Measurements from ENCODE around the gene CBX2.

CBX2 gene

GRCh38 chr17:79730769-79731483, 47.0 kb upstream of the CBX2 start, which contains the start of gene ENPP7:
TSS of gene ENPP7 (plus strand) at chr17:79730943. CDS start at chr17:79731140, 197 bp downstream.
- Histone ChIP-seq H3K27me3 (no peaks in the 10 kb centered on the region), H3K4me3 (ENCODE audit: low read depth in 1 of 2, low read length in 1 of 2) (no peak within 1 kb of the TSS), H3K36me3 (no peaks in the 10 kb centered on the region), H3K27ac (no peak within 1 kb of the TSS), H3K9me3 (no peaks in the 10 kb centered on the region), H3K4me1 (ENCODE audit: control insufficient read depth in 1 of 2, insufficient read depth in 1 of 2, low read depth in 1 of 2, low read length in 1 of 2) (peaks cover 2 to 13% of the 10 kb centered on the region in 2 experiments)
- no peak for TF ChIP-seq CTCF (IDR thresholded peaks at IDR 0.05)

GRCh38 chr17:79732254-79732653, 45.7 kb upstream of the CBX2 start:
- H3K4me3 ChIP-seq (ENCODE audit: low read depth in 1 of 2, low read length in 1 of 2) = no peak overlapping the region
- no peaks in the 10 kb centered on the region for H3K27me3 ChIP-seq

GRCh38 chr17:79732804-79733691, 44.9 kb upstream of the CBX2 start:
- Histone ChIP-seq H3K27ac (no peak overlapping the region), H3K27me3 (peaks cover 4% of the 10 kb centered on the region), H3K4me3 (ENCODE audit: low read depth in 1 of 2, low read length in 1 of 2) (no peak overlapping the region), H3K9me3 (no peaks in the 10 kb centered on the region), H3K36me3 (no peaks in the 10 kb centered on the region), H3K4me1 (ENCODE audit: control insufficient read depth in 1 of 2, insufficient read depth in 1 of 2, low read depth in 1 of 2, low read length in 1 of 2) (peaks cover 2 to 13% of the 10 kb centered on the region in 2 experiments)
- TF ChIP-seq CTCF (IDR thresholded peaks at IDR 0.05) = no peak

More at GRCh38 chr17:79732254-79732653, 45.7 kb upstream of the CBX2 start:
- no peak overlapping the region for H3K27ac ChIP-seq
- peaks cover 2 to 13% of the 10 kb centered on the region in 2 experiments for H3K4me1 ChIP-seq (ENCODE audit: control insufficient read depth in 1 of 2, insufficient read depth in 1 of 2, low read depth in 1 of 2, low read length in 1 of 2)
- no peak for TF ChIP-seq CTCF (IDR thresholded peaks at IDR 0.05)
- H3K9me3 ChIP-seq = no peaks in the 10 kb centered on the region
- no peaks in the 10 kb centered on the region for H3K36me3 ChIP-seq

GRCh38 chr17:79733692-79734070, 44.3 kb upstream of the CBX2 start:
- H3K27me3 ChIP-seq = peaks cover 6% of the 10 kb centered on the region
- no peak overlapping the region for H3K4me3 ChIP-seq (ENCODE audit: low read depth in 1 of 2, low read length in 1 of 2)
- H3K27ac ChIP-seq = no peak overlapping the region
- no peaks in the 10 kb centered on the region for H3K9me3 ChIP-seq
- no peaks in the 10 kb centered on the region for H3K36me3 ChIP-seq
- peaks cover 0 to 8% of the 10 kb centered on the region in 2 experiments for H3K4me1 ChIP-seq (ENCODE audit: control insufficient read depth in 1 of 2, insufficient read depth in 1 of 2, low read depth in 1 of 2, low read length in 1 of 2)
- no peak for TF ChIP-seq CTCF (IDR thresholded peaks at IDR 0.05)

- H3K36me3 ChIP-seq = no peaks in the 10 kb centered on the region
- no peaks in the 10 kb centered on the region for H3K9me3 ChIP-seq
- no peak overlapping the region for H3K27ac ChIP-seq
- no peak overlapping the region for H3K4me3 ChIP-seq (ENCODE audit: low read depth in 1 of 2, low read length in 1 of 2)
- no peak for TF ChIP-seq CTCF (IDR thresholded peaks at IDR 0.05)
- peaks cover 20% of the 10 kb centered on the region for H3K27me3 ChIP-seq
- peaks cover 0 to 8% of the 10 kb centered on the region in 2 experiments for H3K4me1 ChIP-seq (ENCODE audit: control insufficient read depth in 1 of 2, insufficient read depth in 1 of 2, low read depth in 1 of 2, low read length in 1 of 2)
These were observed 42.9 kb upstream of the CBX2 start for GRCh38 chr17:79735096-79735495.
